CD4-positive, alpha-beta T cell (primary cell): ENCODE measurements around the gene MTUS2. TPM values are rescaled to one million over a fixed set of nuclear protein-coding genes. Genes with fewer than 3 reads are reported as not detected.

ENCODE experiments used
- ATAC-seq: fragments of 200-7000 bp; cut with Tn5 transposase; one replicate; pipeline ENCODE4 v1.10.0; 2022; ENCODE audit warnings: mild to moderate bottlenecking; ENCODE audit not compliant: poor library complexity
- CTCF ChIA-PET: fragments of 350-600 bp; sonication (Branson Sonifier 250); formaldehyde crosslinking; loops from one replicate; lab custom pipeline; 2021; ENCODE audit warnings: antibody characterized with exemption, inconsistent platforms; lab: Charles Lee
- POLR2A ChIA-PET: fragments of 350-600 bp; sonication (Branson Sonifier 250); formaldehyde crosslinking; loops from one replicate; lab custom pipeline; 2021; ENCODE audit warnings: antibody characterized with exemption, inconsistent platforms; lab: Charles Lee
- DNase-seq, 14 experiments: peaks; one replicate each; pipeline ENCODE4 v3.0.0-alpha.2; 2013 to 2020; ENCODE audit warnings: mixed read lengths in 2 of 14
- H3K27ac ChIP-seq, 2 donors: one replicate each; pipeline versions ENCODE4 v1.5.1 to v1.7.0; 2013; ENCODE audit warnings: low read length in 2 of 2, low read depth in 1 of 2, mild to moderate bottlenecking in 1 of 2
- H3K27me3 ChIP-seq, 2 experiments: 1 replicate in 1 of 2; 2 replicates in 1 of 2; pipeline versions ENCODE4 v1.6.1 to v1.7.0; 2013; ENCODE audit warnings: low read length in 2 of 2, control low read depth in 1 of 2, mild to moderate bottlenecking in 1 of 2, moderate library complexity in 1 of 2; ENCODE audit not compliant: insufficient read depth in 2 of 2, control insufficient read depth in 1 of 2
- H3K36me3 ChIP-seq: one replicate; pipeline ENCODE4 v1.6.1; 2013; ENCODE audit warnings: low read length, control low read depth; ENCODE audit not compliant: insufficient read depth
- H3K4me1 ChIP-seq: one replicate; pipeline ENCODE4 v1.6.1; 2013; ENCODE audit warnings: low read length, control low read depth; ENCODE audit not compliant: insufficient read depth
- H3K4me3 ChIP-seq: one replicate; pipeline ENCODE4 v1.5.1; 2013; ENCODE audit warnings: mild to moderate bottlenecking, low read length, moderate library complexity
- H3K9me3 ChIP-seq, 2 experiments: 1 replicate in 1 of 2; 2 replicates in 1 of 2; pipeline versions ENCODE4 v1.6.1 to v1.7.0; 2013; ENCODE audit warnings: low read length in 2 of 2, mild to moderate bottlenecking in 2 of 2, control low read depth in 1 of 2, moderate library complexity in 1 of 2; ENCODE audit not compliant: control insufficient read depth in 1 of 2, insufficient read depth in 1 of 2
- H3K27ac Mint-ChIP-seq: one replicate; pipeline ENCODE4 v1.8.0; 2020; ENCODE audit warnings: mixed read lengths
- H3K27me3 Mint-ChIP-seq: one replicate; pipeline ENCODE4 v1.8.0; 2021; ENCODE audit warnings: mixed read lengths
- H3K36me3 Mint-ChIP-seq: one replicate; pipeline ENCODE4 v1.8.0; 2021; ENCODE audit warnings: low read depth, mixed read lengths
- H3K4me1 Mint-ChIP-seq: one replicate; pipeline ENCODE4 v1.8.0; 2021; ENCODE audit warnings: low read depth, mixed read lengths
- H3K4me3 Mint-ChIP-seq: one replicate; pipeline ENCODE4 v1.8.0; 2020; ENCODE audit warnings: mild to moderate bottlenecking, mixed read lengths
- H3K9me3 Mint-ChIP-seq: one replicate; pipeline ENCODE4 v1.8.0; 2020; ENCODE audit warnings: mixed read lengths
- CTCF ChIP-seq: fragments of 200-600 bp; IDR thresholded peaks from one replicate; pipeline ENCODE4 v1.8.0; 2022; ENCODE audit warnings: antibody characterized with exemption, mild to moderate bottlenecking
- intact Hi-C, 2 experiments: fragments of 100-400 bp; cut with DNase I in 1 of 2; cut with micrococcal nuclease in 1 of 2; formaldehyde crosslinking; loops; one replicate each; pipeline versions ENCODE4 v1.15.1 to v1.9.0; 2023 to 2025; cut with DNase I, micrococcal nuclease
- total RNA-seq, 174 experiments: library from RNA in 2 of 174; stranded (reverse) in 2 of 174; gene quantifications; one replicate each; pipeline ENCODE4 v1.2.3 and lab custom pipeline; 2021 to 2026

The MTUS2 gene
- total RNA-seq, 2 experiments from 2014 or later: 0.38 to 0.81 TPM

- Histone ChIP-seq H3K4me1 (no peaks in the 10 kb centered on the region), H3K27me3 (no peaks in the 10 kb centered on the region), H3K4me3 (no peak overlapping the region), H3K36me3 (no peaks in the 10 kb centered on the region), H3K27ac (no peak overlapping the region), H3K9me3 (no peaks in the 10 kb centered on the region)
- ATAC-seq (no peak), DNase-seq (no peak)
- H3K36me3 Mint-ChIP-seq: no peaks in the 10 kb centered on the region
- no peak overlapping the region for H3K4me3 Mint-ChIP-seq
- H3K4me1 Mint-ChIP-seq: no peaks in the 10 kb centered on the region
- ChIA-PET CTCF (no interaction called here), POLR2A (no interaction called here)
- TF ChIP-seq CTCF: no peak
- H3K27me3 Mint-ChIP-seq: peaks cover 22% of the 10 kb centered on the region
- intact Hi-C loops: no loop called here
- H3K9me3 Mint-ChIP-seq: no peaks in the 10 kb centered on the region
- no peak overlapping the region for H3K27ac Mint-ChIP-seq
Measured at GRCh38 chr13:29484236-29484635, 664.1 kb downstream of the MTUS2 start.

GRCh38 chr13:29484796-29485195 lies 664.7 kb downstream of the MTUS2 start:
- Histone ChIP-seq H3K36me3 (no peaks in the 10 kb centered on the region), H3K27me3 (no peaks in the 10 kb centered on the region), H3K9me3 (no peaks in the 10 kb centered on the region), H3K27ac (no peak overlapping the region), H3K4me3 (no peak overlapping the region), H3K4me1 (no peaks in the 10 kb centered on the region)
- intact Hi-C loops: no loop called here
- Mint-ChIP-seq H3K27ac (no peak overlapping the region), H3K4me1 (no peaks in the 10 kb centered on the region), H3K36me3 (no peaks in the 10 kb centered on the region), H3K9me3 (no peaks in the 10 kb centered on the region), H3K27me3 (peaks cover 27% of the 10 kb centered on the region), H3K4me3 (no peak overlapping the region)
- ATAC-seq: no peak
- CTCF ChIA-PET: no interaction called here
- POLR2A ChIA-PET: no interaction called here
- TF ChIP-seq CTCF: no peak
- no peak for DNase-seq

- no peaks in the 10 kb centered on the region for H3K9me3 Mint-ChIP-seq
- ATAC-seq (no peak), DNase-seq (no peak)
- no peak for TF ChIP-seq CTCF
- H3K27me3 ChIP-seq: no peaks in the 10 kb centered on the region
- H3K36me3 Mint-ChIP-seq: no peaks in the 10 kb centered on the region
- H3K4me1 Mint-ChIP-seq: no peaks in the 10 kb centered on the region
- no peaks in the 10 kb centered on the region for H3K36me3 ChIP-seq
- ChIA-PET CTCF (no interaction called here), POLR2A (no interaction called here)
- peaks cover 24% of the 10 kb centered on the region for H3K27me3 Mint-ChIP-seq
- no peak overlapping the region for H3K4me3 Mint-ChIP-seq
- no peaks in the 10 kb centered on the region for H3K4me1 ChIP-seq
- H3K4me3 ChIP-seq: no peak overlapping the region
- no peak overlapping the region for H3K27ac ChIP-seq
- no peak overlapping the region for H3K27ac Mint-ChIP-seq
- H3K9me3 ChIP-seq: no peaks in the 10 kb centered on the region
- intact Hi-C loops: no loop called here
Measured at GRCh38 chr13:29486551-29486950, 666.4 kb downstream of the MTUS2 start.
